Left hindlimb (tissue), 1 donor: ENCODE measurements around the gene CNTN5.

Experiments used
- DNase-seq: peaks from one replicate; pipeline ENCODE4 v3.0.0-alpha.2; 2018

Gene CNTN5

GRCh38 chr11:99531468-99531867, 510.7 kb downstream of the CNTN5 start:
- DNase-seq, result no peak

DNA sequence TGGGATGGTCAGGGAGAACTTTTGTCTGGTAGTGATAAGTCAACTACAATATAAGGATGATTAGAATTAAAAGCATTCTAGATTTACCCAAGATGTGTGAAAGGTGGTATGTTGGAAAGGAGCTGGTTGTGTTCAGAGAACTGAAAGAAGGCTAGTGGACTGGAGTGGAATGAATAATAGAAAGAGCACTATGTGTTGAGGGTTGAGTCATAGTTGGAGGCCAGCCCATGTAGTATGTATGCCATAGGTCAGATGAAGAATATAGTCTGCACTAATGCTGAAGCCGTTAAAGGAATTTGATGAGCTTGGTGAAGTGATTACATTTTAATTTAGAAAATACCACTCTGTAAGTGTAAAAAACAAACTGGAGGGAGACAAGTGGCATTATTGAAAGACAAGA, 514.1 kb downstream of the CNTN5 start:
- no peak for DNase-seq

- DNase-seq, result no peak
These were observed 514.7 kb downstream of the CNTN5 start for GRCh38 chr11:99535406-99535805.

GRCh38 chr11:99535819-99536218, 515.1 kb downstream of the CNTN5 start:
- DNase-seq, result no peak

- no peak for DNase-seq
These were observed 516.9 kb downstream of the CNTN5 start for GRCh38 chr11:99537681-99538080.

GRCh38 chr11:99545616-99546015, 524.9 kb downstream of the CNTN5 start:
- no peak for DNase-seq

DNA sequence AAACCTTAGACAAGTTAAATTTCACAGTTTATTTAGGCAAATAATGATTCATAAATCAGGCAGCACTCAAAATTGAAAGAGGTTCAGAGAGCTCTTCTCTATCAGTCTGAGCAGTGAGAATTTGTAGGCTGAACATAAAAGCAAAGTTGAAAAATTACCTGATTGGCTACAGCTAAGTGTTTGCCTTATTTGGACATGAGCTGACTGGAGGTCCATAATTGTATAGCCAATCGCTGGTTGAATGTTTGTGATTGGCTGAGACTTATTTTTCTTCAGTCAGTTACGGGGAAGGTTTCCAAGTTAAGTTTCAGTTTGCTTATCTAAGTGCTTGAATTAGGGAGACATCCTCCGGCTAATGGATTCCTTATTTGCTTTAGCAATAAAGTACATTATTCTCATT, 527.5 kb downstream of the CNTN5 start:
- no peak for DNase-seq

DNA sequence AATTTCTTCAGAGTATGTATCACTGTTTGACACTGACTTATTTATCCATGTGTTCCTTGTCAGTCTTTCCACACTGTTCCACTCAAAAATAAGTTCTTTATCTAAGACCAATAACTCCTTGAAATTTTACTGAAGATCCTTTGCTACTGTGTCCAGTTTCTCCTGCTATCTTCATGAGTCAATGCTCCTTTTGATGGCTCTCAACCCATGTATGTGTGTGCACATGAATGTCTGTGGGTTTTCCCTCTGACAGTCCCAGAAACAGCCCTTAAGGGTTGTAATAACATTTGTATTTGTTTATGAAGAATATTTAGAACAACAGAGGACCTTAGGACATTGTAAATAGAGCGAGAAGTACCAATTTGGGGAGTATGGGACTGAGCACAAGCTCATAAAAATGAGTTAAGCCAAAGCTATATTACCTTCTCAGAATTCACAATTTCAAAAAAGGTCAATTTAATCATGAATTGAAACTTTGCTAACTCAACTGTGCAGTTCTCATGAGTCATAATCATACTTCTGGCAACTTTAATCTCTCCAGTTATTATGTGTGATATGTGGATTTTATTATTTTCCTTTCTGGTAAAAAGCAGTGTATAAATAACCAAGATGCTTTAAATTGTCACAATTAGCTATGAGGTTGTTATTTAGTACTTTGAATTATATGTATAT, 533.6 kb downstream of the CNTN5 start:
- DNase-seq, result no peak

GRCh38 chr11:99555486-99555885, 534.7 kb downstream of the CNTN5 start:
- DNase-seq, result no peak

DNA sequence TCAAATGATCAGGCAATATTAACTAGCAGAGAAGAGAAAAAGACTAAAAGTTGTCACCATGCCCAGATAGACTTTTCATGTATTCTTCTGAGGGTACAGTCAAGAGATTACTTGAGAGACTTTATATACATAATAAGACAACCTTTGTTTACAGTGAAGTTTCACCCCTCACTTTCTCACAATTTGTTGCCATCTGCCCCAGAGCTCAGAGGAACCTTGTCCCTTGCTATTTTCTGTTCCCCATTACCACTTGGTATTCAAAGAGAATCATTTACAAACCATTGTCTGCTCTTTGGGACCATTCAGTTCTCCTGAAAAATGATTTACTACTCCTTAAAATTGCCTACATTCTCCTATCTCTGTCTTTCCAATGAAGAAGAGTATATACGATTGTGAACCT, 544.6 kb downstream of the CNTN5 start:
- DNase-seq, result no peak

DNA sequence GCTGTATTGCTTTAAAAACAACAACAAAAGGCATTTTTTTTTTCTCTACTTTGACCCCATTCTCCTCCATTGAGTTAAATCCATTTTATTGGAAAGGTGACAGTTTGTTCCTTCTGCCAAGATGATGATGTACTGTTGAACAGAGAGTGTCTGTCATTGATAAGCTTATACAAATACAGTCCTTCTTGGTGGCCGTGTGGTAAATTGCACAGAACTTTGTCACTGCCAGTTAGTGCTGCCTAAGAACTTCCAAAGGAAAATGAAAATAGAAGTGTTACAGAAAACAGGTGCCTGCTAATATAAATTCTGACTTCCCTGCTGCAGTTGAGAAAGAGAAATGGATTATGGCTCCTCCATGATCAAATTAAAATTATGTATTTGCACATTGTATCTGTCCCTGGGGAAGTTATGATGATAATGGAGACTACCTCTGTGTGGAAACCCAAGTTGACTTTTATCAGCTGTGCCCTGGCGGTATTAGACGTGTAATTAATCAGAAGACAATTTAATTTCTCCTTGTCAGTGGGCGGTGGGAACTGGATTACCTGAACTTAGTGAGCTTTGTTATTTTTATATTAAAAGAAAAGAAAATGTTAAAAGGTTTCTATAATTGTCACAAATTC, 546.7 kb downstream of the CNTN5 start:
- no peak for DNase-seq

DNA sequence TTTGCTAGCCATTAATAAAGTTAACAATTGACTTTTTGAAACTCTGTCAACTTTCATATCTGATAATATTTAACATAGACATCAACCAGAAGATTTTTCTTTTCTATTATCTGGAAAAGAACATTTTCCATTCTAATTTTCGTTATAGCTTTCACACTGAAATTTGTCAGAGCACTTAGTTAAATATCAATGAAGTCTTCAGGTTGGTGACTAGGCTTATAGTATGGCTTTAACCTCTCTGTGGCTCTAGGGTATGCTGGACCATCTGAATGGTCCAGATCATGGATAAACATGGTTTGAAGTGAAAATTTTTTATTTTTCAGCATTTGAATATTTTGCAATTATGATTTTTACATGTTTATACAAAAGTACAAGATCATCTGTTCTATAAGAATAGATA, 548.1 kb downstream of the CNTN5 start:
- DNase-seq, result no peak

GRCh38 chr11:99571094-99571493, 550.3 kb downstream of the CNTN5 start:
- no peak for DNase-seq

- no peak for DNase-seq
These were observed 564.1 kb downstream of the CNTN5 start for GRCh38 chr11:99584830-99585229.

GRCh38 chr11:99585606-99586005, 564.9 kb downstream of the CNTN5 start:
- DNase-seq, result no peak

GRCh38 chr11:99589771-99590170, 569.0 kb downstream of the CNTN5 start:
- no peak for DNase-seq

DNA sequence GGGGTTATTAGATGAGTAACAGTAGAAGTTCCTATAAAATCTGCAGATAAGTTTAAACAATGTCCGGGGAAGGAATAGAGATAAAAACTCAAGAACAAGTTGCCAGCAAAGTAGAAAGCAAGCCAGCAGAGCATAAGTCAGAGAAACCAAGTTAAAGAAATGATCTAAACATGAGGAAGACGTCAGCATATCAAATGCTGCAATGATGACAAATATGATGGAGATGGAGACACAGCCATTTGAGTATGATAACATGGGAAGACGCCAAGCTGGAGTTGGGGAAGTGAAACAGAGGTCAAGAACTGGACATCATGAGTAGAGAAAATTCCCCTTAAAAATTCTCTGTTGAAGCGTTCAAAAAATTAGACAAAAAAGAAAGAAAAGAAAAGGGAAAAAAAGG, 571.5 kb downstream of the CNTN5 start:
- DNase-seq, result no peak

DNA sequence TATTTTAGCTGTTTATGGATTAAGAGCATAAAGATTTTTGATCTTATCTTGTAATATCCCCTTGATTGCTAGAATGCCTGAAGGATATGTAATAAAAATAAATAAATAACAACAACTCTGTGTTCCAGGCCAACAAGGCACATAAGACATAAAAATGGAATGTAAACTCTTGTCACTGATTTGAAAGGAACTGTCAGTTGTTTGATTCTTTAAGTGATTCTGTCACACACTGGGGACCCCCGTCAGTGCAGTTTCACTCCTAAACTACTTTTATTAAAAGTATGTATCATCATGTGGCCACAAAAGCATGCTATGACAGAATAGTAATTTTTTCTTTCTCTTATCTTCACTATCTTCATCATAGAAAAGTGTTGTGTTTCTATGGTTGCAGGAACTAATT, 572.4 kb downstream of the CNTN5 start:
- DNase-seq, result no peak

DNA sequence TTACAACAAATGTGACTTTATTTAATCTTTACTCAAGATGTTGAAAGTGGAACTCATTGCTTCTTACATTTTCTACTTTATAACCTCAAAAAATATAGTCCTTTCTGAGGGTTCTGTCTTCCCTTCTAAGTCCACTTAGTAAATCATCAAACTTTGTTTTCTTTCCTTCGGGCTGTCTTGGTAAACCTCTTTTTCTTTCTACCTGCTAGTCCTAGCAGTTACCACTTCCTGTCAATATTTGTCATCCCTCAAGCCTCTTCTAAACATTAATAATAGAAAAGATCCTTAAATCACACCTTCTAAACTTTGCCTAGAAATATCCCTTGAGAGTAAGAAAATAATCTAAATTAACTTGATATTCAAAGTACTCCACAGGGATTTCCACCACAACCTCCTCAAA, 580.4 kb downstream of the CNTN5 start:
- no peak for DNase-seq

DNA sequence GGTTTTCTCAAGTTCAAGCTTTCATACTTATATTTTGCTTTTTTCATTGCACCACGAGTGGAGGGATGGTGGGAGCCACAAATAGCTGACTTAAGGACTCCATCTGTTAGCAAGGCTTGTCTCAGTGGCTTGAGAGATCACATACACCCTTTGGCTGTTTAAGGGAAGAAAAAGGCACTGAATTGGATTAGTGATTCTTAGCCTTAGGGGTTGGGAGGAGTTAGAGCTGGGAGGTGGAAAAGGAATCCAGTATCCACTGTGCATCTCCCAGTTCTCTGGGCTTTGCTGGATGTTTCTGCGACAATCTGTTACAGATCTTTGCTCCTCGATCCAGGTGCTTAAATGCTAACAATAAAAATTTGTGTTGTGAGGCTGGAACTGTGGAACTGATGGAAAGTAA, 593.6 kb downstream of the CNTN5 start:
- DNase-seq, result no peak

DNA sequence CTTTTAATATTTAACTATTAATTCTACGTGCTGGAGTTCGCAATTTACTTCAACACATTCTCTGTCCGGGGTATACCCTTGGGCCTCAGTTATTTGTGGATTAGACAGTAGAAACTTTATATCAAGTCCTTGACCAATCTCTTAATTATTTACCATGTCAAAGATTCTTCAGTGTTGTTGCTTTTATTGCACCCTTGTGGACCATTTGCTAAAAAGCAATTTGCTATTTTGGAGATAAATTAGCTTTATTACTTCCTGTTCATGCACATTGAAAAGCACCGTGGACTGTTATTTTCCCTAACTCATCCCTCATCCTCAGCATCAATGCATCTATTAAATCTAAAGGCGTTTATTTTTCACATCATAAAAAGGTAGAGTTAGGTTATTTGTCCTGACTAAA, 609.9 kb downstream of the CNTN5 start:
- DNase-seq, result no peak

- DNase-seq, result no peak
These were observed 610.9 kb downstream of the CNTN5 start for GRCh38 chr11:99631618-99632017.

DNA sequence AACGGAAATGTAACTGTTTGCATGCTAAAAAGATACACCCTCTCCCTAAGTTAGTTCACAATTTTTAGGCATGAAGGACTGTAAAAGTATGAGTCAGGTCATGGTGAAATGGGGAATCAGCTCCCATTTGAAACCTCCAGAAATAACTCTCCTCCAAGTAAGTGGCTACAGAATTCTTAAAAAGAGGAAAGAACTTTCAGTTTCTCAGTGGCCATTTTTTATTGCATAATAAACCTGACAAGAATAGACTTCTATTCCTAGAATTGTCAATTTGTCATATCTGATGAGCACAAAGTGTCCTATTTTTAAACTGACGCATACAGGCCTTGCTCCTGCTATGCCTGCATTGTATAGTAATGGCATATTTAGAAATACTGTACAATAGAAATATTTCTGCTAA, 612.2 kb downstream of the CNTN5 start:
- DNase-seq, result no peak

- no peak for DNase-seq
These were observed 613.8 kb downstream of the CNTN5 start for GRCh38 chr11:99634581-99634980.

GRCh38 chr11:99638073-99638553, 617.4 kb downstream of the CNTN5 start:
- no peak for DNase-seq
